ENCODE measurements around the gene ZFP36L2. TPM values are rescaled to one million over a fixed set of nuclear protein-coding genes. Genes with fewer than 3 reads are reported as not detected.

ZFP36L2 gene
- total and polyA plus RNA-seq, 10 of the 15 experiments (the other 5 are each of a cell fraction or from before 2014, with no cell fraction given), result 4.3 to 64.9 (median 19.5) TPM

DNA sequence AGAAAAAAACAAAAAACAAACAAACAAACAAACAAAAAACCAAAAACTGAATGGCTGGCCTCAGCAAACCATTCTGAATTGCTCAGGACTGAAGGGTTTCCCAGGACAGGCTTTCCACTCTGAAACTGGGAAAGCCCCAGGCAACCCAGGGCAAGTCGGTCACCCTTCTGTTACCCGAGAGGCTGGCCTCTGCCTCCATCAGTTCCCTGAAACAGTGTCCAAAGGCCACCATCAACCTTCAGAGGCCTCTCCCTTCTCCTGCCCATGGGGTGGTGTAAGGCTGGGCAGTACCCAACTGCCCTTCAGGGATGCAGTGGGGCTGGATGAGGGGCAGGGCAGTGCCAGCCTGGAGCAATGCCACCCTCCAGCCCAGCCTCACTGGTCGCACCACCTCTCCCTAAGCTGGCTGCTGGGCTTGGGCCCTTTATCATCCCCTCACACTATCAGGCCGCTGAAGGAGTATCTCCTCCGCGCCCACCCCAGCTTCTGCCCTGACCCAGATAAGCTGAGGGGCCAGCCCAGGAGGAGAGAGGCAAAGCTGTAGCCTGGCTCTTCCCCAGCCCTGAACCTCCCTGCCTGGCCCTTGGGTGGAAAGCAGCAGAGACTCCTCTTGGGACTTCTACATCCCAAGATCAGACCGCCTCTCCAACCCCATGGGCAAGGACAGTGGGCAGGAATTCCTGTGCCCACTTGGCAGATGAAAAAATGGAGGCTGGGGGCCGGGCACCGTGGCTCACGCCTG is 35.9 kb downstream of the ZFP36L2 start:
- Histone ChIP-seq H3K36me3 (ENCODE audit: control insufficient read depth in 2 of 2, insufficient read depth in 2 of 2, low read length in 1 of 2) (no peaks in the 10 kb centered on the region), H3K4me3 (no peak overlapping the region), H3K9me3 (replicated peaks; ENCODE audit: control insufficient read depth, insufficient read depth, low read length) (no peaks in the 10 kb centered on the region), H2AFZ (ENCODE audit: control insufficient read depth, low read depth, low read length) (no peak overlapping the region), H4K20me1 (ENCODE audit: control insufficient read depth, insufficient read depth) (no peaks in the 10 kb centered on the region), H3K4me2 (ENCODE audit: control insufficient read depth, insufficient read depth) (no peak overlapping the region), H3K4me1 (ENCODE audit: control insufficient read depth, insufficient read depth, low read length) (peaks cover 13% of the 10 kb centered on the region), H3K27ac (ENCODE audit: control insufficient read depth, insufficient read depth) (no peak overlapping the region), H3K9ac (ENCODE audit: control insufficient read depth, insufficient read depth, low read length) (no peak overlapping the region), H3K79me2 (ENCODE audit: control insufficient read depth, insufficient read depth, low read length) (no peaks in the 10 kb centered on the region), H3K27me3 (replicated peaks in 1 of 2; ENCODE audit: control insufficient read depth in 2 of 2, insufficient read depth in 2 of 2, low read length in 1 of 2) (no peaks in the 10 kb centered on the region)
- BruUV-seq (replicated peaks), result no TSS peak
- in situ Hi-C loops (cut with MboI), result no loop called here
- ATAC-seq, result no peak
- ChIA-PET CTCF (interaction anchor here (2.2 kb wide), 1 partner anchor 28 kb away, joined by 7 read pairs; no protein-coding TSS in a partner anchor), RAD21 (ENCODE audit: unreplicated experiment) (interaction anchor here (0.9 kb wide), 1 partner anchor 39 kb away, joined by 3 read pairs; no protein-coding TSS in a partner anchor), SMC1A (ENCODE audit: uncharacterized antibody, unreplicated experiment) (no interaction called here), POLR2A (interaction anchor here (0.7 to 0.9 kb wide), 2 partner anchors 23 to 36 kb away, joined by 3 to 5 read pairs; partner anchors contain the start of gene ZFP36L2)
- intact Hi-C loops (cut with micrococcal nuclease; ENCODE audit: unreplicated experiment), result no loop called here
- WGBS (ENCODE audit: insufficient coverage, insufficient replicate concordance, low lambda C conversion rate, missing lambda C conversion rate), result 80% methylated on average over 10 of the region's 10 CpGs
- no peak for FAIRE-seq
- no peak for DNase-seq (ENCODE audit: low read depth, low spot score)
- TF ChIP-seq STAT3 (IDR thresholded peaks at IDR 0.05; ENCODE audit: low read depth, low read length) (no peak), ZNF24 (IDR thresholded peaks at IDR 0.05) (no peak), CBX3 (IDR thresholded peaks at IDR 0.05; ENCODE audit: borderline replicate concordance, low read depth) (no peak), SUZ12 (IDR thresholded peaks at IDR 0.05; ENCODE audit: unreplicated experiment) (no peak), TARDBP (IDR thresholded peaks at IDR 0.05; ENCODE audit: borderline replicate concordance) (no peak), CHD2 (IDR thresholded peaks at IDR 0.05; ENCODE audit: borderline replicate concordance, low read depth, low read length) (no peak), ZSCAN29 (IDR thresholded peaks at IDR 0.05) (no peak), BACH1 (IDR thresholded peaks at IDR 0.05; ENCODE audit: borderline replicate concordance) (no peak), KLF5 (IDR thresholded peaks at IDR 0.05; ENCODE audit: partially characterized antibody) (no peak), MEF2B (IDR thresholded peaks at IDR 0.05; ENCODE audit: partially characterized antibody, poor library complexity, severe bottlenecking) (no peak), CEBPB (IDR thresholded peaks at IDR 0.05; ENCODE audit: borderline replicate concordance in 1 of 2, low read depth in 2 of 2, low read length in 2 of 2) (no peak), NR2C1 (IDR thresholded peaks at IDR 0.05) (no peak)
- TF ChIP-seq, protein P1, sequence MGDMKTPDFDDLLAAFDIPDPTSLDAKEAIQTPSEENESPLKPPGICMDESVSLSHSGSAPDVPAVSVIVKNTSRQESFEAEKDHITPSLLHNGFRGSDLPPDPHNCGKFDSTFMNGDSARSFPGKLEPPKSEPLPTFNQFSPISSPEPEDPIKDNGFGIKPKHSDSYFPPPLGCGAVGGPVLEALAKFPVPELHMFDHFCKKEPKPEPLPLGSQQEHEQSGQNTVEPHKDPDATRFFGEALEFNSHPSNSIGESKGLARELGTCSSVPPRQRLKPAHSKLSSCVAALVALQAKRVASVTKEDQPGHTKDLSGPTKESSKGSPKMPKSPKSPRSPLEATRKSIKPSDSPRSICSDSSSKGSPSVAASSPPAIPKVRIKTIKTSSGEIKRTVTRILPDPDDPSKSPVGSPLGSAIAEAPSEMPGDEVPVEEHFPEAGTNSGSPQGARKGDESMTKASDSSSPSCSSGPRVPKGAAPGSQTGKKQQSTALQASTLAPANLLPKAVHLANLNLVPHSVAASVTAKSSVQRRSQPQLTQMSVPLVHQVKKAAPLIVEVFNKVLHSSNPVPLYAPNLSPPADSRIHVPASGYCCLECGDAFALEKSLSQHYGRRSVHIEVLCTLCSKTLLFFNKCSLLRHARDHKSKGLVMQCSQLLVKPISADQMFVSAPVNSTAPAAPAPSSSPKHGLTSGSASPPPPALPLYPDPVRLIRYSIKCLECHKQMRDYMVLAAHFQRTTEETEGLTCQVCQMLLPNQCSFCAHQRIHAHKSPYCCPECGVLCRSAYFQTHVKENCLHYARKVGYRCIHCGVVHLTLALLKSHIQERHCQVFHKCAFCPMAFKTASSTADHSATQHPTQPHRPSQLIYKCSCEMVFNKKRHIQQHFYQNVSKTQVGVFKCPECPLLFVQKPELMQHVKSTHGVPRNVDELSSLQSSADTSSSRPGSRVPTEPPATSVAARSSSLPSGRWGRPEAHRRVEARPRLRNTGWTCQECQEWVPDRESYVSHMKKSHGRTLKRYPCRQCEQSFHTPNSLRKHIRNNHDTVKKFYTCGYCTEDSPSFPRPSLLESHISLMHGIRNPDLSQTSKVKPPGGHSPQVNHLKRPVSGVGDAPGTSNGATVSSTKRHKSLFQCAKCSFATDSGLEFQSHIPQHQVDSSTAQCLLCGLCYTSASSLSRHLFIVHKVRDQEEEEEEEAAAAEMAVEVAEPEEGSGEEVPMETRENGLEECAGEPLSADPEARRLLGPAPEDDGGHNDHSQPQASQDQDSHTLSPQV (IDR thresholded peaks at IDR 0.05), result no peak
- TF ChIP-seq, protein P2, sequence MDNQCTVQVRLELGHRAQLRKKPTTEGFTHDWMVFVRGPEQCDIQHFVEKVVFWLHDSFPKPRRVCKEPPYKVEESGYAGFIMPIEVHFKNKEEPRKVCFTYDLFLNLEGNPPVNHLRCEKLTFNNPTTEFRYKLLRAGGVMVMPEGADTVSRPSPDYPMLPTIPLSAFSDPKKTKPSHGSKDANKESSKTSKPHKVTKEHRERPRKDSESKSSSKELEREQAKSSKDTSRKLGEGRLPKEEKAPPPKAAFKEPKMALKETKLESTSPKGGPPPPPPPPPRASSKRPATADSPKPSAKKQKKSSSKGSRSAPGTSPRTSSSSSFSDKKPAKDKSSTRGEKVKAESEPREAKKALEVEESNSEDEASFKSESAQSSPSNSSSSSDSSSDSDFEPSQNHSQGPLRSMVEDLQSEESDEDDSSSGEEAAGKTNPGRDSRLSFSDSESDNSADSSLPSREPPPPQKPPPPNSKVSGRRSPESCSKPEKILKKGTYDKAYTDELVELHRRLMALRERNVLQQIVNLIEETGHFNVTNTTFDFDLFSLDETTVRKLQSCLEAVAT (IDR thresholded peaks at IDR 0.05), result no peak
- TF ChIP-seq, protein P3, sequence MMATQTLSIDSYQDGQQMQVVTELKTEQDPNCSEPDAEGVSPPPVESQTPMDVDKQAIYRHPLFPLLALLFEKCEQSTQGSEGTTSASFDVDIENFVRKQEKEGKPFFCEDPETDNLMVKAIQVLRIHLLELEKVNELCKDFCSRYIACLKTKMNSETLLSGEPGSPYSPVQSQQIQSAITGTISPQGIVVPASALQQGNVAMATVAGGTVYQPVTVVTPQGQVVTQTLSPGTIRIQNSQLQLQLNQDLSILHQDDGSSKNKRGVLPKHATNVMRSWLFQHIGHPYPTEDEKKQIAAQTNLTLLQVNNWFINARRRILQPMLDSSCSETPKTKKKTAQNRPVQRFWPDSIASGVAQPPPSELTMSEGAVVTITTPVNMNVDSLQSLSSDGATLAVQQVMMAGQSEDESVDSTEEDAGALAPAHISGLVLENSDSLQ (IDR thresholded peaks at IDR 0.05), result no peak
- TF ChIP-seq, protein P4, sequence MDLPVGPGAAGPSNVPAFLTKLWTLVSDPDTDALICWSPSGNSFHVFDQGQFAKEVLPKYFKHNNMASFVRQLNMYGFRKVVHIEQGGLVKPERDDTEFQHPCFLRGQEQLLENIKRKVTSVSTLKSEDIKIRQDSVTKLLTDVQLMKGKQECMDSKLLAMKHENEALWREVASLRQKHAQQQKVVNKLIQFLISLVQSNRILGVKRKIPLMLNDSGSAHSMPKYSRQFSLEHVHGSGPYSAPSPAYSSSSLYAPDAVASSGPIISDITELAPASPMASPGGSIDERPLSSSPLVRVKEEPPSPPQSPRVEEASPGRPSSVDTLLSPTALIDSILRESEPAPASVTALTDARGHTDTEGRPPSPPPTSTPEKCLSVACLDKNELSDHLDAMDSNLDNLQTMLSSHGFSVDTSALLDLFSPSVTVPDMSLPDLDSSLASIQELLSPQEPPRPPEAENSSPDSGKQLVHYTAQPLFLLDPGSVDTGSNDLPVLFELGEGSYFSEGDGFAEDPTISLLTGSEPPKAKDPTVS (IDR thresholded peaks at IDR 0.05; ENCODE audit: low read depth, low read length), result no peak
